ENCODE results near the gene PPFIA3. TPM values are rescaled to one million over a fixed set of nuclear protein-coding genes. Genes with fewer than 3 reads are reported as not detected.

The PPFIA3 gene
- total and polyA plus RNA-seq, 10 donors = 3.6 to 17.2 (median 6.3) TPM

DNA sequence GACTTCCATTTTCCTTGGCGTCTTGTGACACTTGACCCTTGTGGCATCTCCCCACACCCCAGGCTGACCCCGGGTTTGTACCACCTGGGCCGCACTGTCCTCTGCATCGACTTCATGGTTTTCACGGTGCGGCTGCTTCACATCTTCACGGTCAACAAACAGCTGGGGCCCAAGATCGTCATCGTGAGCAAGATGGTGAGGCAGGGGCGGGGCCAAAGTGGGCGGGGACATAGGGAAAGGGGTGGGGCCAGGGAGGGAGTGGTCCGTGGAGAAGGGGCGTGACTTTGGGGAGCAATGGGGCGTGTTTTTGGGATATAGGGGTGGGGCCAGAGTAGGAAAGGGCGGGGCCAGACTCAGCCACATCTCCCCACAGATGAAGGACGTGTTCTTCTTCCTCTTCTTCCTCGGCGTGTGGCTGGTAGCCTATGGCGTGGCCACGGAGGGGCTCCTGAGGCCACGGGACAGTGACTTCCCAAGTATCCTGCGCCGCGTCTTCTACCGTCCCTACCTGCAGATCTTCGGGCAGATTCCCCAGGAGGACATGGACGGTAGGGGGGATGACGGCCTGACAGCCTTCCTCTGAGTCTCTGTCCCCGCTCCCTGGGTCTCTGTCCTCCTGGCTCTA, 81.0 kb downstream of the PPFIA3 start:
- peaks cover 0 to 7% (median 0%) of the 10 kb centered on the region in 6 donors for H3K4me1 ChIP-seq
- DNase-seq = no peak
- TF ChIP-seq POLR2AphosphoS5 (IDR thresholded peaks at IDR 0.05) (no peak), POLR2A (IDR thresholded peaks at IDR 0.05) (no peak)
- TF ChIP-seq, protein P1, sequence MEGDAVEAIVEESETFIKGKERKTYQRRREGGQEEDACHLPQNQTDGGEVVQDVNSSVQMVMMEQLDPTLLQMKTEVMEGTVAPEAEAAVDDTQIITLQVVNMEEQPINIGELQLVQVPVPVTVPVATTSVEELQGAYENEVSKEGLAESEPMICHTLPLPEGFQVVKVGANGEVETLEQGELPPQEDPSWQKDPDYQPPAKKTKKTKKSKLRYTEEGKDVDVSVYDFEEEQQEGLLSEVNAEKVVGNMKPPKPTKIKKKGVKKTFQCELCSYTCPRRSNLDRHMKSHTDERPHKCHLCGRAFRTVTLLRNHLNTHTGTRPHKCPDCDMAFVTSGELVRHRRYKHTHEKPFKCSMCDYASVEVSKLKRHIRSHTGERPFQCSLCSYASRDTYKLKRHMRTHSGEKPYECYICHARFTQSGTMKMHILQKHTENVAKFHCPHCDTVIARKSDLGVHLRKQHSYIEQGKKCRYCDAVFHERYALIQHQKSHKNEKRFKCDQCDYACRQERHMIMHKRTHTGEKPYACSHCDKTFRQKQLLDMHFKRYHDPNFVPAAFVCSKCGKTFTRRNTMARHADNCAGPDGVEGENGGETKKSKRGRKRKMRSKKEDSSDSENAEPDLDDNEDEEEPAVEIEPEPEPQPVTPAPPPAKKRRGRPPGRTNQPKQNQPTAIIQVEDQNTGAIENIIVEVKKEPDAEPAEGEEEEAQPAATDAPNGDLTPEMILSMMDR (IDR thresholded peaks at IDR 0.05 in 8 of 11, conservative IDR thresholded peaks at IDR 0.05 in 3 of 11) = no peak
- peaks cover 0 to 32% (median 0%) of the 10 kb centered on the region in 6 donors for H3K36me3 ChIP-seq
- no peaks in the 10 kb centered on the region for H3K9me3 ChIP-seq
- H3K4me3 ChIP-seq = no peak overlapping the region
- WGBS, 5 donors = 86 to 92% (median 89%) methylated on average over 28 to 29 of the region's 29 CpGs
- intact Hi-C loops (cut with DNase I; ENCODE audit: low total_unique reads) = no loop called here
- H3K27me3 ChIP-seq (replicated peaks in 1 of 7) = no peaks in the 10 kb centered on the region
- no peak overlapping the region for H3K27ac ChIP-seq

Small RNA genes within 50 kb of the gene (small RNA-seq; reads per million reads assigned to genes)
- gene RN7SL708P = 0 reads per million in 4 donors

Other genes with a start within 250 kb of the PPFIA3 start
- 10 to 100 TPM; 30.2 to 74.2 (median 47.6) TPM for gene PPP1R15A, start 247.1 kb upstream of the PPFIA3 start, total RNA-seq
- 10 to 100 TPM; 18.5 to 54.5 (median 21.5) TPM for gene PPP1R15A, start 247.1 kb upstream of the PPFIA3 start, polyA plus RNA-seq
- 1 to 10 TPM in 3 of 7 donors, under 1 TPM in 3, not detected in 1; 0.34 to 5.0 (median 1.3) TPM for gene TULP2, start 220.8 kb upstream of the PPFIA3 start, total RNA-seq
- under 1 TPM in 2 of 3 donors, not detected in 1; 0.14 to 0.32 TPM for gene TULP2, start 220.8 kb upstream of the PPFIA3 start, polyA plus RNA-seq
- 100 to 1,000 TPM; 217 to 321 (median 268) TPM for gene NUCB1, start 219.2 kb upstream of the PPFIA3 start, total RNA-seq
- 100 to 1,000 TPM in 1 of 3 donors, 10 to 100 TPM in 2; 67.6 to 125 (median 72.4) TPM for gene NUCB1, start 219.2 kb upstream of the PPFIA3 start, polyA plus RNA-seq
- gene DHDH, start 185.8 kb upstream of the PPFIA3 start, total RNA-seq = 1 to 10 TPM in 4 of 7 donors, under 1 TPM in 2, not detected in 1; 0.51 to 4.5 (median 2.5) TPM
- 1 to 10 TPM; 1.2 to 2.6 (median 1.2) TPM for gene DHDH, start 185.8 kb upstream of the PPFIA3 start, polyA plus RNA-seq
- 100 to 1,000 TPM in 6 of 7 donors, 10 to 100 TPM in 1; 65.9 to 158 (median 113) TPM for gene BAX, start 164.7 kb upstream of the PPFIA3 start, total RNA-seq
- gene BAX, start 164.7 kb upstream of the PPFIA3 start, polyA plus RNA-seq = 100 to 1,000 TPM; 131 to 219 (median 177) TPM
- gene FTL, start 154.2 kb upstream of the PPFIA3 start, total RNA-seq = over 10,000 TPM in 2 of 7 donors, 1,000 to 10,000 TPM in 5; 4,960 to 10,995 (median 6,703) TPM
- over 10,000 TPM in 1 of 3 donors, 1,000 to 10,000 TPM in 2; 5,646 to 14,078 (median 8,665) TPM for gene FTL, start 154.2 kb upstream of the PPFIA3 start, polyA plus RNA-seq
- gene GYS1, start 126.2 kb upstream of the PPFIA3 start, total RNA-seq = 10 to 100 TPM; 23.3 to 47.1 (median 32.1) TPM
- gene GYS1, start 126.2 kb upstream of the PPFIA3 start, polyA plus RNA-seq = 10 to 100 TPM; 11.9 to 20.0 (median 15.1) TPM
- gene RUVBL2, start 125.7 kb upstream of the PPFIA3 start, total RNA-seq = 10 to 100 TPM; 32.0 to 46.9 (median 38.4) TPM
- gene RUVBL2, start 125.7 kb upstream of the PPFIA3 start, polyA plus RNA-seq = 10 to 100 TPM; 46.7 to 58.4 (median 53.5) TPM
- under 1 TPM in 1 of 7 donors, not detected in 6; 0.79 TPM for gene LHB, start 102.5 kb upstream of the PPFIA3 start, total RNA-seq
- gene LHB, start 102.5 kb upstream of the PPFIA3 start, polyA plus RNA-seq = 1 to 10 TPM in 2 of 3 donors, under 1 TPM in 1; 0.50 to 1.5 (median 1.5) TPM
- gene CGB3, start 95.2 kb upstream of the PPFIA3 start, total RNA-seq = not detected
- gene CGB3, start 95.2 kb upstream of the PPFIA3 start, polyA plus RNA-seq = not detected
- not detected for gene CGB2, start 87.7 kb upstream of the PPFIA3 start, total RNA-seq
- not detected for gene CGB2, start 87.7 kb upstream of the PPFIA3 start, polyA plus RNA-seq
- gene CGB1, start 82.6 kb upstream of the PPFIA3 start, total RNA-seq = not detected
- under 1 TPM in 1 of 3 donors, not detected in 2; 0.35 TPM for gene CGB1, start 82.6 kb upstream of the PPFIA3 start, polyA plus RNA-seq
- gene CGB5, start 75.7 kb upstream of the PPFIA3 start, total RNA-seq = not detected
- not detected for gene CGB5, start 75.7 kb upstream of the PPFIA3 start, polyA plus RNA-seq
- gene CGB8, start 70.4 kb upstream of the PPFIA3 start, total RNA-seq = not detected
- gene CGB8, start 70.4 kb upstream of the PPFIA3 start, polyA plus RNA-seq = not detected
- gene CGB7, start 61.8 kb upstream of the PPFIA3 start, total RNA-seq = not detected
- under 1 TPM in 2 of 3 donors, not detected in 1; 0.03 to 0.06 TPM for gene CGB7, start 61.8 kb upstream of the PPFIA3 start, polyA plus RNA-seq
- gene NTF4, start 54.7 kb upstream of the PPFIA3 start, total RNA-seq = not detected
- not detected for gene NTF4, start 54.7 kb upstream of the PPFIA3 start, polyA plus RNA-seq
- not detected for gene KCNA7, start 46.8 kb upstream of the PPFIA3 start, total RNA-seq
- under 1 TPM in 1 of 3 donors, not detected in 2; 0.02 TPM for gene KCNA7, start 46.8 kb upstream of the PPFIA3 start, polyA plus RNA-seq
- 100 to 1,000 TPM; 238 to 337 (median 270) TPM for gene SNRNP70, start 34.1 kb upstream of the PPFIA3 start, total RNA-seq
- gene SNRNP70, start 34.1 kb upstream of the PPFIA3 start, polyA plus RNA-seq = 100 to 1,000 TPM; 198 to 559 (median 421) TPM
- gene LIN7B, start 5.2 kb upstream of the PPFIA3 start, total RNA-seq = 1 to 10 TPM; 2.7 to 9.6 (median 5.5) TPM
- gene LIN7B, start 5.2 kb upstream of the PPFIA3 start, polyA plus RNA-seq = 1 to 10 TPM; 7.2 to 9.5 (median 9.2) TPM
- 1 to 10 TPM in 4 of 7 donors, under 1 TPM in 2, not detected in 1; 0.70 to 5.4 (median 1.6) TPM for gene C19orf73, start 401 bp upstream of the PPFIA3 start, total RNA-seq
- gene C19orf73, start 401 bp upstream of the PPFIA3 start, polyA plus RNA-seq = 1 to 10 TPM; 3.9 to 5.5 (median 4.2) TPM
- under 1 TPM in 2 of 7 donors, not detected in 5; 0.27 to 0.47 TPM for gene HRC, start 35.9 kb downstream of the PPFIA3 start, total RNA-seq
- under 1 TPM; 0.07 to 0.27 (median 0.22) TPM for gene HRC, start 35.9 kb downstream of the PPFIA3 start, polyA plus RNA-seq
- 10 to 100 TPM in 5 of 7 donors, 1 to 10 TPM in 2; 3.6 to 28.7 (median 13.2) TPM for gene TRPM4, start 38.2 kb downstream of the PPFIA3 start, total RNA-seq
- gene TRPM4, start 38.2 kb downstream of the PPFIA3 start, polyA plus RNA-seq = 10 to 100 TPM in 1 of 3 donors, 1 to 10 TPM in 2; 3.3 to 18.7 (median 4.6) TPM
- 1 to 10 TPM; 2.1 to 6.9 (median 5.0) TPM for gene SLC6A16, start 205.6 kb downstream of the PPFIA3 start, total RNA-seq
- 1 to 10 TPM; 2.7 to 5.0 (median 2.7) TPM for gene SLC6A16, start 205.6 kb downstream of the PPFIA3 start, polyA plus RNA-seq
- 100 to 1,000 TPM; 297 to 516 (median 398) TPM for gene CD37, start 215.9 kb downstream of the PPFIA3 start, total RNA-seq
- 100 to 1,000 TPM; 401 to 452 (median 405) TPM for gene CD37, start 215.9 kb downstream of the PPFIA3 start, polyA plus RNA-seq
- 10 to 100 TPM in 6 of 7 donors, 1 to 10 TPM in 1; 8.9 to 24.7 (median 15.8) TPM for gene TEAD2, start 242.9 kb downstream of the PPFIA3 start, total RNA-seq
- 1 to 10 TPM; 5.8 to 8.4 (median 5.8) TPM for gene TEAD2, start 242.9 kb downstream of the PPFIA3 start, polyA plus RNA-seq
- under 1 TPM in 2 of 7 donors, not detected in 5; 0.57 to 0.79 TPM for gene DKKL1, start 244.3 kb downstream of the PPFIA3 start, total RNA-seq
- gene DKKL1, start 244.3 kb downstream of the PPFIA3 start, polyA plus RNA-seq = 1 to 10 TPM in 1 of 3 donors, under 1 TPM in 1, not detected in 1; 0.57 to 1.1 TPM

All from spleen (tissue), 11 donors.